IMR-90 (cell line): ENCODE measurements around the gene ANKRD9. TPM values are rescaled to one million over a fixed set of nuclear protein-coding genes. Genes with fewer than 3 reads are reported as not detected.

ENCODE experiments used
- ATAC-seq: fragments of 200-7000 bp; cut with Tn5 transposase; 2 replicates; pipeline ENCODE4 v1.9.1; 2020; ENCODE audit warnings: low read depth, mild to moderate bottlenecking, moderate library complexity
- BruUV-seq: library from RNA; stranded (reverse); fragments of 400-500 nt; replicated peaks from 2 replicates; lab custom pipeline; 2021; lab: Mats Ljungman, UMichigan
- CTCF ChIA-PET: fragments of 300-600 bp; formaldehyde crosslinking; extraction: SDS; loops from one replicate; lab custom pipeline; 2021; ENCODE audit warnings: antibody characterized with exemption; lab: Yijun Ruan, JAX
- POLR2A ChIA-PET: fragments of 300-600 bp; sonication (Branson Sonifier 250); formaldehyde crosslinking; loops from one replicate; lab custom pipeline; 2022; ENCODE audit warnings: antibody characterized with exemption; ENCODE audit not compliant: unreplicated experiment; lab: Charles Lee
- DNase-seq: peaks from one replicate; pipeline ENCODE4 v3.0.0; 2013
- H2AFZ ChIP-seq: replicated peaks from 2 replicates; pipeline ENCODE3; 2013; ENCODE audit warnings: low read length, mild to moderate bottlenecking; ENCODE audit not compliant: poor library complexity
- H2AK5ac ChIP-seq: 2 replicates; pipeline ENCODE4 v1.6.1; 2013; ENCODE audit warnings: low read depth, low read length, inconsistent platforms
- H2AK9ac ChIP-seq: replicated peaks from 2 replicates; pipeline ENCODE3; 2013; ENCODE audit warnings: mild to moderate bottlenecking, low read depth, low read length, moderate library complexity; ENCODE audit not compliant: poor library complexity
- H2BK120ac ChIP-seq: 2 replicates; pipeline ENCODE4 v1.6.1; 2013; ENCODE audit warnings: low read depth, low read length, inconsistent platforms
- H2BK15ac ChIP-seq: 3 replicates; pipeline ENCODE4 v1.6.1; 2013; ENCODE audit warnings: low read depth, low read length, inconsistent platforms
- H2BK20ac ChIP-seq: 2 replicates; pipeline ENCODE4 v1.6.1; 2013; ENCODE audit warnings: low read depth, mild to moderate bottlenecking, inconsistent platforms, low read length, moderate library complexity
- H2BK5ac ChIP-seq: 2 replicates; pipeline ENCODE4 v1.6.1; 2013; ENCODE audit warnings: mild to moderate bottlenecking, low read depth, low read length, inconsistent platforms; ENCODE audit not compliant: poor library complexity, severe bottlenecking
- H3K14ac ChIP-seq: replicated peaks from 2 replicates; pipeline ENCODE4 v1.6.1; 2013; ENCODE audit warnings: low read depth, low read length, inconsistent platforms
- H3K18ac ChIP-seq: 2 replicates; pipeline ENCODE4 v1.6.1; 2013; ENCODE audit warnings: low read depth, low read length, control low read depth
- H3K23ac ChIP-seq: 2 replicates; pipeline ENCODE4 v1.6.1; 2013; ENCODE audit warnings: low read depth, low read length, inconsistent platforms
- H3K27ac ChIP-seq: 2 replicates; pipeline ENCODE4 v1.5.1; 2013; ENCODE audit warnings: mild to moderate bottlenecking, control low read depth, low read length; ENCODE audit not compliant: insufficient read depth
- H3K27me3 ChIP-seq: 2 replicates; pipeline ENCODE4 v1.6.1; 2013; ENCODE audit warnings: low read length; ENCODE audit not compliant: control insufficient read depth, insufficient read depth
- H3K36me3 ChIP-seq: 2 replicates; pipeline ENCODE4 v1.6.1; 2013; ENCODE audit warnings: low read length, mixed read lengths; ENCODE audit not compliant: control insufficient read depth, insufficient read depth
- H3K4ac ChIP-seq: 2 replicates; pipeline ENCODE4 v1.6.1; 2013; ENCODE audit warnings: low read depth, low read length, inconsistent platforms
- H3K4me1 ChIP-seq: 2 replicates; pipeline ENCODE4 v1.6.1; 2013; ENCODE audit warnings: low read length, mixed read lengths; ENCODE audit not compliant: control insufficient read depth, insufficient read depth
- H3K4me2 ChIP-seq: 2 replicates; pipeline ENCODE4 v1.6.1; 2013; ENCODE audit warnings: low read depth, mild to moderate bottlenecking, control low read depth, low read length, moderate library complexity
- H3K4me3 ChIP-seq: 2 replicates; pipeline ENCODE4 v1.5.1; 2013; ENCODE audit warnings: low read depth, mild to moderate bottlenecking, control low read depth, low read length, moderate library complexity; ENCODE audit not compliant: insufficient read depth
- H3K56ac ChIP-seq: 2 replicates; pipeline ENCODE4 v1.6.1; 2013; ENCODE audit warnings: low read length, inconsistent platforms; ENCODE audit not compliant: insufficient read depth; ENCODE audit errors: extremely low read depth
- H3K79me1 ChIP-seq, 2 experiments: 2 replicates each; pipeline ENCODE4 v1.6.1; 2013; ENCODE audit warnings: low read length in 2 of 2, inconsistent platforms in 1 of 2, low read depth in 1 of 2
- H3K9ac ChIP-seq: 2 replicates; pipeline ENCODE4 v1.6.1; 2013; ENCODE audit warnings: low read depth, low read length, control low read depth
- H3K9me1 ChIP-seq: 2 replicates; pipeline ENCODE4 v1.6.1; 2013; ENCODE audit warnings: low read length, inconsistent platforms; ENCODE audit not compliant: insufficient read depth
- H3K9me3 ChIP-seq: 2 replicates; pipeline ENCODE4 v1.6.1; 2013; ENCODE audit warnings: low read length; ENCODE audit not compliant: control insufficient read depth, insufficient read depth
- H4K20me1 ChIP-seq: 2 replicates; pipeline ENCODE4 v1.6.1; 2013; ENCODE audit warnings: low read length, inconsistent platforms; ENCODE audit not compliant: insufficient read depth
- H4K5ac ChIP-seq: 2 replicates; pipeline ENCODE4 v1.6.1; 2013; ENCODE audit warnings: mild to moderate bottlenecking, low read depth, low read length, control low read depth
- H4K8ac ChIP-seq, 2 experiments: 2 replicates each; pipeline ENCODE4 v1.6.1; 2013; ENCODE audit warnings: low read depth in 2 of 2, low read length in 2 of 2, control low read depth in 1 of 2, inconsistent platforms in 1 of 2
- H4K91ac ChIP-seq: 2 replicates; pipeline ENCODE4 v1.6.1; 2013; ENCODE audit warnings: low read depth, low read length, inconsistent platforms; ENCODE audit not compliant: insufficient read depth
- ELK1 ChIP-seq: fragments of 150-350 bp; IDR thresholded peaks from 2 replicates; pipeline ENCODE4 v1.6.1; 2016; ENCODE audit warnings: low read depth, mild to moderate bottlenecking, low read length, moderate library complexity, borderline replicate concordance
- USF2 ChIP-seq: fragments of 150-350 bp; IDR thresholded peaks from 2 replicates; pipeline ENCODE4 v1.6.1; 2017; ENCODE audit warnings: mild to moderate bottlenecking, antibody characterized with exemption, low read length, low read depth
- WGBS, 2 experiments: methylation state at CpG; one replicate each; pipeline versions ENCODE4 v1.1.5 to v1.1.7; 2013; ENCODE audit warnings: missing lambda C conversion rate in 2 of 2; ENCODE audit not compliant: insufficient read length in 1 of 2; ENCODE audit errors: extremely low coverage in 2 of 2; 5-methylcytosine and 5-hydroxymethylcytosine counted together
- dilution Hi-C: fragments of 300-500 bp; cut with HindIII; formaldehyde crosslinking; loops from one replicate; pipeline ENCODE4 v1.14.3; 2018; ENCODE audit warnings: low sequenced_read_pairs; ENCODE audit not compliant: unreplicated experiment
- in situ Hi-C: fragments of 300-500 bp; cut with MboI; formaldehyde crosslinking; loops from 3 replicates; pipeline ENCODE4 v1.14.3; 2019; ENCODE audit warnings: low sequenced_read_pairs, inconsistent platforms, mixed read lengths
- intact Hi-C: fragments of 100-400 bp; cut with micrococcal nuclease; formaldehyde crosslinking; loops from 2 replicates; pipeline ENCODE4 v1.10.0; 2022
- polyA plus RNA-seq, 3 experiments: library from polyadenylated mRNA; depleted of rRNA; stranded (reverse); fragments of >200 nt; gene quantifications; 2 replicates each; pipeline ENCODE4 v1.2.3, GENCODE V29; 2012; ENCODE audit warnings: low replicate concordance in 1 of 3
- total RNA-seq: library from RNA; depleted of rRNA; stranded (reverse); fragments of >200 nt; gene quantifications from 2 replicates; pipeline ENCODE4 v1.2.3, GENCODE V29; 2012

ANKRD9 gene
- total and polyA plus RNA-seq, 2 of the 4 experiments (the other 2 are of a cell fraction), result 3.9 to 15.7 TPM

- Histone ChIP-seq H3K27me3 (no peaks in the 10 kb centered on the region), H3K9me1 (no peaks in the 10 kb centered on the region; the same call in 1 of the 2 replicates), H3K4me2 (no peak overlapping the region), H3K4me1 (no peaks in the 10 kb centered on the region), H2AK9ac (no peak overlapping the region), H3K79me1 (no peaks in the 10 kb centered on the region), H4K5ac (no peak overlapping the region), H2BK120ac (no peak overlapping the region), H3K23ac (no peak overlapping the region), H3K36me3 (no peaks in the 10 kb centered on the region), H2BK15ac (no peak overlapping the region), H3K18ac (no peak overlapping the region), H4K91ac (no peak overlapping the region), H4K20me1 (no peaks in the 10 kb centered on the region), H3K27ac (no peak overlapping the region), H2BK20ac (no peak overlapping the region), H4K8ac (no peak overlapping the region), H3K9ac (no peak overlapping the region), H3K4me3 (no peak overlapping the region), H3K9me3 (no peaks in the 10 kb centered on the region), H2BK5ac (no peak overlapping the region), H3K4ac (no peak overlapping the region), H3K56ac (no peak overlapping the region), H3K14ac (no peak overlapping the region), H2AFZ (no peak overlapping the region), H2AK5ac (no peak overlapping the region)
- ChIA-PET POLR2A (no interaction called here), CTCF (interaction anchor here (0.6 kb wide), 1 partner anchor 46 kb away, joined by 3 read pairs; no protein-coding TSS in a partner anchor)
- dilution Hi-C loops, result no loop called here
- TF ChIP-seq USF2 (0 out of 2 replicates have a peak, but pooled peaks have one; percentile 18), ELK1 (no peak)
- DNase-seq (peak; percentile 17), ATAC-seq (no peak)
- in situ Hi-C loops, result no loop called here
- intact Hi-C loops, result no loop called here
- no TSS peak for BruUV-seq
- WGBS, 2 experiments, result no CpG with 5 or more reads among the region's 3 CpGs
These were observed 22.7 kb upstream of the ANKRD9 start for GRCh38 chr14:102532204-102532658.
